Body of pancreas (tissue), 4 donors: ENCODE measurements around the gene STMP1. TPM values are rescaled to one million over a fixed set of nuclear protein-coding genes. Genes with fewer than 3 reads are reported as not detected.
"Not testable (repeated sequence)": the region's sequence is repeated elsewhere in the genome, so short reads cannot be mapped to it uniquely, and the experiment has no call there.

ENCODE experiments used
- ATAC-seq: fragments of 150-250 bp; one replicate; pipeline ENCODE4 v1.9.1; 2016
- DNase-seq, 4 donors: peaks; one replicate each; pipeline ENCODE4 v3.0.0-alpha.2; 2019
- H3K27ac ChIP-seq, 4 donors: fragments of 200-600 bp; sonication (generic); 1 replicate in 3 of 4; 2 replicates in 1 of 4; pipeline versions ENCODE4 v1.5.1 to v1.6.1; 2016 to 2019; ENCODE audit warnings: mild to moderate bottlenecking in 1 of 4, mixed read lengths in 1 of 4, moderate library complexity in 1 of 4
- H3K27me3 ChIP-seq, 2 donors: fragments of 200-600 bp; sonication (generic); one replicate each; pipeline ENCODE4 v1.6.0; 2016; ENCODE audit warnings: mild to moderate bottlenecking in 1 of 2
- H3K36me3 ChIP-seq, 2 donors: fragments of 200-600 bp; sonication (generic); replicated peaks in 1 of 2; 2 replicates each; pipeline ENCODE4 v1.5.1; 2016; ENCODE audit warnings: low read depth in 2 of 2; ENCODE audit not compliant: insufficient read depth in 1 of 2
- H3K4me1 ChIP-seq: fragments of 200-600 bp; sonication (generic); one replicate; pipeline ENCODE4 v1.6.0; 2016
- H3K4me3 ChIP-seq, 2 donors: fragments of 200-600 bp; sonication (generic); 1 replicate in 1 of 2; 2 replicates in 1 of 2; pipeline ENCODE4 v1.5.1; 2016 to 2019
- H3K9me3 ChIP-seq, 3 donors: fragments of 200-600 bp; sonication (generic); 1 replicate in 2 of 3; 2 replicates in 1 of 3; pipeline ENCODE4 v1.5.1; 2016
- POLR2A ChIP-seq, 3 donors: fragments of 450-650 bp; IDR thresholded peaks; one replicate each; pipeline ENCODE4 v1.6.1; 2016; ENCODE audit warnings: antibody characterized with exemption in 3 of 3, mild to moderate bottlenecking in 2 of 3
- WGBS, 2 donors: methylation state at CpG; one replicate each; pipeline ENCODE4 v1.1.5; 2017; 5-methylcytosine and 5-hydroxymethylcytosine counted together
- intact Hi-C: fragments of 100-400 bp; cut with DNase I; formaldehyde crosslinking; loops from one replicate; pipeline ENCODE4 v1.15.1; 2023
- total RNA-seq, 2 donors: library from RNA; depleted of rRNA; stranded (reverse); fragments of >200 nt; gene quantifications; one replicate each; pipeline ENCODE4 v1.1.0, GENCODE V29; 2016
- TF ChIP-seq, protein P1 (sequence below), 7 experiments: fragments of 450-650 bp in 4 of 7; fragments of 200-600 bp in 3 of 7; sonication (generic) in 3 of 7; IDR thresholded peaks; one replicate each; pipeline ENCODE4 v1.5.1; 2016 to 2019; ENCODE audit warnings: antibody characterized with exemption in 7 of 7

The STMP1 gene
- total RNA-seq, 2 donors from 2014 or later = 10.5 to 15.6 TPM

DNA sequence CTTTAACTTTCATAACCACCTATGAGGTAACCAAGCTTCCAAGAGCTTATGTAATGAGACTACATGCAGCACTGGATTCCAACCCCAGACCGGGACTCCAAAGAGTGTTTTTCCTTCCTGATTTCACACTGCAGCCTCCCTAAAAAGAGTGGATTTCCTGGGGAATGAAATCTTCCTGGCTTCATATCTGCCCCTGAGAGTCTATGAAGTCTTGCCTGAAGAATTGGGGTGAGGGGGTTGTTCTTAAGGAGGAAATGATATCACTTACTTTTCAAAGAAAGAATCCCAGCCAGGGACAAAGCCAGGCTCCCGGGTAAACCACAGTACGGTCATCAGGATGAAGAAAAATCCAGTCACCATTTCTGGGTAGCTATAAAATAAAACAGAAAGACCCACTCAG, 29.7 kb downstream of the STMP1 start:
- ATAC-seq = no peak
- Histone ChIP-seq H3K27me3 (no peaks in the 10 kb centered on the region), H3K9me3 (no peaks in the 10 kb centered on the region), H3K36me3 (peaks cover 0 to 1% of the 10 kb centered on the region in 2 donors), H3K4me3 (no peak overlapping the region), H3K4me1 (no peaks in the 10 kb centered on the region), H3K27ac (no peak overlapping the region)
- intact Hi-C loops = no loop called here
- 53 to 65% methylated on average over 3 of the region's 3 CpGs for whole genome bisulfite sequencing, 2 donors
- DNase-seq = no peak
- TF ChIP-seq POLR2A (IDR thresholded peaks at IDR 0.05) = no peak
- TF ChIP-seq, protein P1, sequence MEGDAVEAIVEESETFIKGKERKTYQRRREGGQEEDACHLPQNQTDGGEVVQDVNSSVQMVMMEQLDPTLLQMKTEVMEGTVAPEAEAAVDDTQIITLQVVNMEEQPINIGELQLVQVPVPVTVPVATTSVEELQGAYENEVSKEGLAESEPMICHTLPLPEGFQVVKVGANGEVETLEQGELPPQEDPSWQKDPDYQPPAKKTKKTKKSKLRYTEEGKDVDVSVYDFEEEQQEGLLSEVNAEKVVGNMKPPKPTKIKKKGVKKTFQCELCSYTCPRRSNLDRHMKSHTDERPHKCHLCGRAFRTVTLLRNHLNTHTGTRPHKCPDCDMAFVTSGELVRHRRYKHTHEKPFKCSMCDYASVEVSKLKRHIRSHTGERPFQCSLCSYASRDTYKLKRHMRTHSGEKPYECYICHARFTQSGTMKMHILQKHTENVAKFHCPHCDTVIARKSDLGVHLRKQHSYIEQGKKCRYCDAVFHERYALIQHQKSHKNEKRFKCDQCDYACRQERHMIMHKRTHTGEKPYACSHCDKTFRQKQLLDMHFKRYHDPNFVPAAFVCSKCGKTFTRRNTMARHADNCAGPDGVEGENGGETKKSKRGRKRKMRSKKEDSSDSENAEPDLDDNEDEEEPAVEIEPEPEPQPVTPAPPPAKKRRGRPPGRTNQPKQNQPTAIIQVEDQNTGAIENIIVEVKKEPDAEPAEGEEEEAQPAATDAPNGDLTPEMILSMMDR (IDR thresholded peaks at IDR 0.05) = no peak

DNA sequence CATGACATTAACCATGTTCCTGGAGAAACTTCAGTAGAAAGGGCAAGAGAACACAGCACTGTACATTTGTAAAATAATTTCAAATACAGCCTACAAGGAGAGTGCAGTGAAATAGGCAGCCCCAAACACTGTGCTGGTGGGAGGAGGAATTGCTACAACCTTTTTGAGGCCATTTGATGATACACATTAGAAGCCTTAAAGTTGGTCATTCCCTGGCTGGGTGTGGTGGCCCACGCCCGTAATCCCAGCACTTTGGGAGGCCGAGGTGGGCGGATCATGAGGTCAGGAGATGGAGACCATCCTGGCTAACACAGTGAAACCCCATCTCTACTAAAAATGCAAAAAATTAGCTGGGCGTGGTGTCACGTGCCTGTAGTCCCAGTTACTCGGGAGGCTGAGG, 30.3 kb downstream of the STMP1 start:
- H3K9me3 ChIP-seq, H3K4me1 ChIP-seq, H3K4me3 ChIP-seq, H3K36me3 ChIP-seq, H3K27me3 ChIP-seq, intact Hi-C loops, DNase-seq, ATAC-seq, H3K27ac ChIP-seq: not testable (repeated sequence)
- WGBS, 2 donors = 88 to 97% methylated on average over 7 of the region's 7 CpGs

DNA sequence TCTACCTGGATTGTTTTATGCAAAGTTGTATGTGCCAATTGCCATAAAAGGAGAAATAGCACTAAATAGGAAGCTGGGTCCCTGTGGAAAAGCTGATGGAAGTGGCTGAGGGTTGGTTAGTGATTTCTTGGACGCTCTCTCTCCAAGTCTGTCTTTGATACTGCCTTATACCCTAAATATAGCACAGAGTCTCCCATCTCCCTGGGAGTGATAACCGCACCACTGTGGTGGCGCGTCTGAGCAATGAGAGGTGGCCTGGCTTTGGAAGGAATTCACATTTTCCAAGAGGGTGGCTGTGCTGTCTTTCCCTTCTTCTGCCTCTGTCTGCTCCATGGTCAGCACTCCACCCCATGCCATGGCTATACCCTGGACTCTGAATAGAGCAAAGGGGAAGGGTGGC, 31.2 kb downstream of the STMP1 start:
- peaks cover 0 to 1% of the 10 kb centered on the region in 2 donors for H3K36me3 ChIP-seq
- no peak overlapping the region for H3K27ac ChIP-seq
- DNase-seq = no peak
- 92 to 96% methylated on average over 4 of the region's 4 CpGs for WGBS, 2 donors
- no peak for ATAC-seq
- H3K27me3 ChIP-seq = no peaks in the 10 kb centered on the region
- intact Hi-C loops = no loop called here
- H3K4me1 ChIP-seq = no peaks in the 10 kb centered on the region
- no peaks in the 10 kb centered on the region for H3K9me3 ChIP-seq
- TF ChIP-seq, protein P1 (IDR thresholded peaks at IDR 0.05) = no peak
- no peak for TF ChIP-seq POLR2A (IDR thresholded peaks at IDR 0.05)
- no peak overlapping the region for H3K4me3 ChIP-seq

DNA sequence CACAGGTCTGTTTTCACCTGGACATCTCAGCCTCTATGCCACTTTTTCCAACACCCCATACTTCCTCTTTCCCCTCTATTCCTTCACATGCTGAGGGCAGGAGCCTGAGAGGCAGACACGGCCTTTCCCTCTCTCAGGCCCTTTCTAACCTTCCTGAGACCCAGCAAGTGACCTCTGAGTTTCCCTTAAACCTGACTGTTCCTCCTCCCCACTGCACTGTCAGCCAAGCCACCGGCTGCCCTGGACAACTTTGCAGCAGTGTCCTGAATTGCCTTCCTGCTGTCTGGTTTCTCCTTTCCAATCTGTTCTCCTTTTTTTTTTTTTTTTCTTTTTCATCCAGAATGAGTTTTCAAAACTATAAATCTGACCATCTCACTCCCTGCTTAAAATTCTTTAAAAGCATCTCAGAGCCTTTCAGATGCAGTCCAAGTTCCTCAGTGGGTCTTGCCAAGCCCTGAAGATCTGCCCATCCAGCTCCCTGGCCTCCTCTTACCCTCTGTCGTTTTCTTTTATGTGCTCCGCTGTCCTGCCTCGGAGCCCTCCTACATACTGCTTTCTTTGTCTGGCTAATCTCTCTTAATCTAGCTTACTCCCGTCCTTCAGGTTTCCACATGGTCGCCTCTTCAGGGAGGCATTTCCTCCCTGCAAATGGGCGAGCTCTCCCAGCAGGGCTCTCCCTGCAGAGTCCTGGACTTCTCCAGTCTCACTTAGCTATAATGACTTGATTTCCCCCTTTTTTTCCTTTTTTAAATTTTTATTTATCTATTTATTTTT, 35.1 kb downstream of the STMP1 start:
- 66 to 77% methylated on average over 8 of the region's 8 CpGs for WGBS, 2 donors
- no peaks in the 10 kb centered on the region for H3K27me3 ChIP-seq
- H3K9me3 ChIP-seq = no peaks in the 10 kb centered on the region
- H3K27ac ChIP-seq = no peak overlapping the region
- no peak for ATAC-seq
- H3K4me3 ChIP-seq = no peak overlapping the region
- intact Hi-C loops = no loop called here
- TF ChIP-seq POLR2A (IDR thresholded peaks at IDR 0.05) = no peak
- TF ChIP-seq, protein P1 (IDR thresholded peaks at IDR 0.05) = no peak
- H3K4me1 ChIP-seq = no peaks in the 10 kb centered on the region
- DNase-seq = no peak
- no peaks in the 10 kb centered on the region for H3K36me3 ChIP-seq

DNA sequence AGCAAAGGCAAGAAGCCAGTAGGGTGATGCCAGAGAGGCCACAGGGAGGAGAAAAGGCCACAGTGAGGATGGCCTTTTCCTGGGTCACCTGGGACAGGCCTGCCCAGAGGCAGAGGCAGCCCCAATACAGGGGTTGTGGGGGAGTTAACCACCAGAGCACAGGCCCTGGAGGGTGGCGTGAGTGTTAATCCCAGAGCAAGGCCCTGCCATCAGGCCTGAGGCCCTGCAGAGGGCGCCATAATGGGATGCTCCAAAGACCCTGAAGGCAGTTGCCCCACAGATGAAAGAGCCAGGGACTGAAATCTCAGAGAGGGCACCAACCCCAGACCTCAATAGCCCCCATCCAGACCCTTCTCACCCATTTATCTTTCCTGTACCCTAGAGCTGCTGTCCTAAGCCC, 41.8 kb downstream of the STMP1 start:
- DNase-seq (no peak), ATAC-seq (no peak)
- Histone ChIP-seq H3K27me3 (no peaks in the 10 kb centered on the region), H3K9me3 (no peaks in the 10 kb centered on the region), H3K36me3 (no peaks in the 10 kb centered on the region), H3K4me3 (no peak overlapping the region), H3K4me1 (no peaks in the 10 kb centered on the region), H3K27ac (no peak overlapping the region)
- intact Hi-C loops = no loop called here
- 82% methylated on average over 2 of the region's 2 CpGs; no CpG with 5 or more reads in 1 of the 2 donors for WGBS, 2 donors
- TF ChIP-seq POLR2A (IDR thresholded peaks at IDR 0.05) = no peak
- TF ChIP-seq, protein P1 (IDR thresholded peaks at IDR 0.05) = no peak
